Measurements from ENCODE around the gene VEGFC.

DNA sequence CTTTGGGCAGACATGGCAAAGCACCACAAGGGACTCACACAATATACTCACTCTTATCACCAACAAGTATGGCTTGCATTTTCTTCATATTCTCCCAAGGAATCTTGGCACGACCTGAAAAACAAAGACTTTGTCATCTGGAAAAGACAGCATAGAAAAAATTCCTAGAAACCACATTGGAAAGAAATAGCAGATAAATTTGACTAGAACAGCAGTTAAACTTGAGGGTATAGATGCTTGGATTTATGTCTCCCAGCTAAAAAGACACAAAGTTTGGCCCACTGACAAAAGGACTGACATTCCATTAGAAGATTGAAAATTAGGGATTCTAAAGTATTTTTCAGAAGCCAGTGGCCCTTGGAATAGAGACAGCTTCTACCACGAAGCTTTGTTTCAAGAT, 6.9 kb upstream of the VEGFC start:
- TF ChIP-seq NFRKB (IDR thresholded peaks at IDR 0.05) (no peak), FOXM1 (IDR thresholded peaks at IDR 0.05; ENCODE audit: borderline replicate concordance) (no peak), HDGF (IDR thresholded peaks at IDR 0.05; ENCODE audit: borderline replicate concordance) (no peak), BHLHE40 (IDR thresholded peaks at IDR 0.05; ENCODE audit: borderline replicate concordance) (no peak), SP1 (IDR thresholded peaks at IDR 0.05) (no peak), PKNOX1 (IDR thresholded peaks at IDR 0.05) (no peak), ELF4 (IDR thresholded peaks at IDR 0.05) (no peak), ZNF384 (IDR thresholded peaks at IDR 0.05) (no peak), FOXA1 (IDR thresholded peaks at IDR 0.05) (no peak), FOXK2 (IDR thresholded peaks at IDR 0.05) (no peak), SUZ12 (IDR thresholded peaks at IDR 0.05) (no peak), L3MBTL2 (conservative IDR thresholded peaks at IDR 0.05) (no peak), ARNT (IDR thresholded peaks at IDR 0.05) (no peak)
